Right lobe of liver (tissue), 4 donors: ENCODE results near the gene COL28A1.

Experiments
- CTCF ChIP-seq, 4 donors: fragments of 200-600 bp in 3 of 4; fragments of 450-650 bp in 1 of 4; IDR thresholded peaks; one replicate each; pipeline versions ENCODE4 v1.5.1 to v1.8.0; 2016 to 2022; ENCODE audit warnings: antibody characterized with exemption in 4 of 4, mild to moderate bottlenecking in 2 of 4
- POLR2A ChIP-seq: fragments of 450-650 bp; IDR thresholded peaks from one replicate; pipeline ENCODE4 v1.6.1; 2017; ENCODE audit warnings: antibody characterized with exemption, mild to moderate bottlenecking
- donor health status: DM: no; HTN: no; CAD: no.
- donor health status: DM: no; HTN: no; CAD: no.
- donor health status: DM: no; HTN: yes; CAD: no.

- TF ChIP-seq POLR2A (no peak), CTCF (IDR thresholded peaks at IDR 0.05) (no peak)
Measured at GRCh38 chr7:7556852-7557251, 21.2 kb upstream of the COL28A1 start.
